Activated CD8-positive, alpha-beta memory T cell treated with anti-CD3 and anti-CD28 coated beads for 1 hour (primary cell): ENCODE measurements around the gene ARHGAP6.

Experiments
- DNase-seq, 2 donors: peaks; one replicate each; pipeline ENCODE4 v3.0.0-alpha.2; 2020; ENCODE audit warnings: low read depth in 1 of 2; ENCODE audit errors: extremely low read depth in 1 of 2

ARHGAP6 gene

GRCh38 chrX:11329021-11329420 is 336.7 kb downstream of the ARHGAP6 start:
- no peak for DNase-seq

DNA sequence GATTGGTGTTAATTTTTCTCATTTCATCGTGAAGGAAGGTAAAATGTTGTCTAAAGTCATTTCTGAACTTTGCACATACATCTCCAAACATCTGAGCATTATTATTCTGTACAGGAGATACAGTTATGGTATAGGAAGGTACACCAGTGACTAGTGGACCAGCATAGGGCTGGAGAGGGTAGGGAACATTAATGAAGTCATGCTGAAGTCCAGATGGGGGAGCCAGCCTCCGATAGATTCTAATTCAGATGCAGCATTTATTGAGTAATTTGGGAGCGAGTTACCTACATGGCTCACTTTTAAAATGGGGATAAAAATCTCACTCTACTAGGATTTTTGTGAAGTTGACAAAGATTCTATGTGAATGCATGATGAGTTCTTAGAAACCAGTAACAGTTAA is 337.6 kb downstream of the ARHGAP6 start:
- no peak for DNase-seq

DNA sequence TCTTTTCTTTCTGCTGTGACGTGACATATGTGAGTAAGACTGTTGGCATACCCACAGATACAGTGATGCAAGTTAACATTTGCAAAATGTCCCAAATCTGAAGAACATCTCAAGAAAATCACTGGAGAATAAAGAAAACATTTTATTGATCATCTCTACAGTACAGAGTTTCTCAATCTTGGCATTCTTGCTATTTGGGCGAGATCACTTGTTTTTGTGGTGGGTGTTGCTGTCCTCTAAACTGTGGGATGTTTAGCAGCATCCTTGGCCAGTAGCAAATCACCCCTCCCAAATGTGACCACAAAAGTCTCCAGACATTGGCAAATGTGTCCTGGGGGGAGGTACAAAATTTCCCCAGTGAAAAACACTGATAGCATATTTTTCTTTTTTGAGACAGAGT is 343.7 kb downstream of the ARHGAP6 start:
- DNase-seq, result no peak

- no peak for DNase-seq
Measured at GRCh38 chrX:11319806-11320520, 345.8 kb downstream of the ARHGAP6 start.

DNA sequence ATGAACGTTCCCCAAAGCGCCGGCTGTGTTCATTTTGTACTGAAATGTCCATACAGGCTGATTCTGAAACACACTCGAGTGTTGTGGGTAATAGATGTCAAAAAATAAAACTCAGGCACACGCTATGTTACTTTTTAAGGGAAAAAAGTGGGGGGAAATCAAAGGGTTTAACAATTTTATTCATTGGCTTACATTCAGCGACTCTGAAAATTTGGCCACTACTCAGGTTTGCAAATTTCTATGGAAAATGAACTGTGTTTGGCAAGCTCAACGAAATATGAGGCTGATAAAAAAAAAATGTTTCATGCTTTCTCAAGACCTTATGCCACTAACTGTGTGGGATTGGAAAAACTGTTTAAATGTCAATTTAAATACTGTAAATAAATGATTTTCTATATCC is 354.0 kb downstream of the ARHGAP6 start:
- DNase-seq, result no peak

GRCh38 chrX:11309220-11309619 is 356.5 kb downstream of the ARHGAP6 start:
- DNase-seq, result no peak

DNA sequence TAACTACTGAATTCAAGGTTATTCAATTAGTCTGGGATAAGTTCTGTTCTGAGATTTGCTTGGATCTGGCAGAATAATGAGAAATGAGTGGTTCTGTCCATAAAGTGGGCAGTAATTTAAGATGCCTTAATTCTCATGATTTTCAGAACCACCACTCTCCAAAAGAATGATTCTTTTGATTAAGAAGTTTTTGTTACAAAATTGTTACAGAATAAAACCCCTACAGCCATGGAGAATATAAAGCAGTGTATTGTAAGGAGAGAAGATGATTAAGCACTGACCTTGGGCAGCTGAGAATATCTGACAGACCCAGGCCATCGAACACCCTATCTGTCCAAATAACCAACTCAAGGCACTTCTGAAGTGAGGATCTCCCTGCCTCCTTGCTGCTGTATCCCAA is 360.1 kb downstream of the ARHGAP6 start:
- DNase-seq, result no peak

- DNase-seq, result no peak
Measured at GRCh38 chrX:11304829-11305228, 360.9 kb downstream of the ARHGAP6 start.

DNA sequence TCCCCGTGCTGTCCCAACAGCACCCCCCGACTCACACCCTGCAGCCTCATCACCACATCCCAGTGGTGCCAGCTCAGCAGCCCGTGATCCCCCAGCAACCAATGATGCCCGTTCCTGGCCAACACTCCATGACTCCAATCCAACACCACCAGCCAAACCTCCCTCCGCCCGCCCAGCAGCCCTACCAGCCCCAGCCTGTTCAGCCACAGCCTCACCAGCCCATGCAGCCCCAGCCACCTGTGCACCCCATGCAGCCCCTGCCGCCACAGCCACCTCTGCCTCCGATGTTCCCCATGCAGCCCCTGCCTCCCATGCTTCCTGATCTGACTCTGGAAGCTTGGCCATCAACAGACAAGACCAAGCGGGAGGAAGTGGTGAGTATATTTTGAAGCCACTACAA is 367.1 kb downstream of the ARHGAP6 start:
- no peak for DNase-seq

DNA sequence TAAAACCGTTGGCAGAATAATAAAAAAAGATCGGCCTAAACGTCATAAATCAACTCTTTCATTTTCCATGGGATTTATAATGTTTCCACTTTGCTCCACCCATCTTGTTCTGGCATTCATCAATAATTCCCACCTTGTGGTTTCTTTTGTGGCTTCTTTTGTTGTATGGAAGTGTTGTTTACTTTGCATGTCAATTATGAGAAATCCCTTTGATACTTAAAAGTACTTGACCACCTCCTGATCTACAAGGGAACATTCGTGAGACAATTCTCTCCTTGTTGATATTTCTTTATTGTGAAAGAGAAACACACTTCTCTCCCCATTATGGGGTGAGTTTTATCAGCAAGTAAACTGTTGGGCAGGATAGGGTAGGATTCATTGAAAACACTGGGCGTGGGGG is 369.7 kb downstream of the ARHGAP6 start:
- DNase-seq, result no peak

GRCh38 chrX:11293113-11293512 is 372.6 kb downstream of the ARHGAP6 start, which contains the start of gene AMELX:
Gene AMELX, plus strand, starts transcription at chrX:11293413. Its CDS starts 1,376 bp downstream, at chrX:11294789.
- DNase-seq, result no peak

DNA sequence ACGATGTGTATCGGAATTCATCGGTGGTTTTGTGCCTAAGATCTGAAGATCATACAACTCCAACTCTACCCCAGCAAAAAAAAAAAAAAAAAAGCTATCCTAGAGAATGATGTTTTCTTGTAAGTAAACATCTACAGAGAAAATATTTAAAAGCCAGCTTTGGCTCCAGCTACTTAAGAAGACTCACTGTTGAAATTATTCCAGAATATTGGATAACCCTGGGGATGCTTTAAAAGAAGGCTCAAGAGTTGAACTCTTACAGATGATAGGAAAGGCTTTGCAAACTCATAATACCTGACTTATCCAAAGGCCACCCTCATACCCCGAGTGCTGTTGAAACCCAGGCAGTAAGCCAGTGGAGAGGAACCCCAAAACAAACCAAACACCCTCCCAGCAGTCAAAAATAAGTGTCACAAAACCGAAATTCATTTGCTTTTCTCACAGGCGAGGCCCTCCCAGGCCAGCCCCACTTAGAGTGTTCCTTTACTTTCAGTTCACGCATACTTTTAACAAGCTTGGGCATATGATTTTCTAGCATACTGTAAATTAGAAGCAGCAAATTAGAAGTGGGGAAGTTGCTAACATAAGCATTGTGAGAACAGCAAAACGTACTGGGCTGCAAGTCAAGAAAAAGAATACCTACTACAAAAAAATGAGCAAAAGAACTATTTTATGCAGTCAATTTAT is 375.2 kb downstream of the ARHGAP6 start:
- no peak for DNase-seq

DNA sequence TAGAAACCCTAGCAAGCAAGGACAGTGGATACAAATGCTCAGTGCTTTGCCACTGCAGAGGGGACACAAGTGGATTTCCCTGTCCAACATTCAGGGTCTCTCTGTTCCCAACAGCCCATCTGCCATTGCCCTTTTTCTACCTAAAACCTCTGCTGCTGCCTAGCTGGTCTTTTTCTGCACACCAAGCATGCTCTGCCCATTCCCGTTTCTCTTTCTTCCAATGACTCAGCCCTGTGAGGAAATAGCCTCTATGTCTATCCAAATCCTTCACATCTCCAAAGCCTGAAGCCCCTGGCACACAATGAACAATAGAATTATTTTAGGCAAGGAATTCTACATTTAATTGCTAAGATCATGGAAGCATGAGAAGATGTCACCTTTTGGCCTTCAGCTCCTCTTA is 378.2 kb downstream of the ARHGAP6 start:
- DNase-seq, result no peak

DNA sequence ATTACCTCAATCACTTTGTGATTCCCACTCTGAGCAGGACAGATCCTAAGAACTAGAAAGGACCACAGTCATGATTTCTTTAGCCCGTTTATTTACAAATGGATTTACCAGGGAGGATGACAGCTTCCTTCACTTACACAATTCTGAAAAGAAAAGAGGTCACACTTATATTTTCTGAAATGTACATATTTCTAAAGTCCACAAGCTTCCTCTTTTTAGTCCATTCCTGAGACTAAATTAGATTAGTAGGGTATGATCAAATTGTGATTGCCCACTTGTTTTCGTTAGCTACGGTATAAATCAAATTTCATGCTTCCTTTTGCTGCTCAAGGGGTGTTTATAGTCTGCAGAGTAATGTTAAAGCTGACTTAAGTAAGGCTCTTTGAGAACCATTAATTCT is 380.1 kb downstream of the ARHGAP6 start:
- no peak for DNase-seq

DNA sequence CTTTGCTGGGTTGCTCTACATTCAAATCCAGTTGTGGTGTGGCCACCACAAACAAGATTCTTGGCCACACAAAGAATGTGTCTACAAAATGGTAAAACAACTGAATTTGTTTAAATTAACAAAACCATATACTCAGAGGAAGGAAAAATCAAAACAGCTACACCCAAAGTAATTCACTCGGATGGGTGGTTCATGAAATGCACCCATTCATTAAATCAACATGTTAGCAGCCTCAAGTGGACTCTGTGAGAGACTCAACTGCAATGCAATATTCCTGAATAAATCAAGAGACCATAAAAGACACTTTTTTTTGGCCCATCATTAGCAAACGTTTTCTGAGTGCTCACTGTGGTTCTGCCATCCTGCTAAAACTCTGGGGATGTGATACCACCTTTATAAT is 383.7 kb downstream of the ARHGAP6 start:
- no peak for DNase-seq

- DNase-seq, result no peak
Measured at GRCh38 chrX:11273544-11273943, 392.2 kb downstream of the ARHGAP6 start.

GRCh38 chrX:11272863-11273262 is 392.9 kb downstream of the ARHGAP6 start:
- no peak for DNase-seq

DNA sequence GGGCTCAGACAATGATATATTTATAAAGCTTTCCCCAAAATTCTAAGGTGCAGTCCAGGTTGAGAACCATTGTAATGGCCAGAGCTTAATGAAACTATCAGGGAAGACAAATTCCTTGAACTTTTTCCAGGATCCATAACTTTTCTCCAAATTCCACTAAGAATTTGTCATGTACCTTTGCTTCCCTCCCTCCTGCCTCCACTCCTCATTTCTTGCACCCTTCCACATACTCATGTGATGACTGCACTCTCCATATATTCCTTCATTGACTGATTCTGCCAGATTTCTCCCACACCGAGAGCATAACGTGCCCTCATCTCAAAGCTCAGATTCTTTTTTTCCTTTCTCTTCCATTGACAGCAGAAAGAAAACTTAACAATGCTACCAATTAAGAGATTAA is 393.4 kb downstream of the ARHGAP6 start:
- DNase-seq, result no peak

DNA sequence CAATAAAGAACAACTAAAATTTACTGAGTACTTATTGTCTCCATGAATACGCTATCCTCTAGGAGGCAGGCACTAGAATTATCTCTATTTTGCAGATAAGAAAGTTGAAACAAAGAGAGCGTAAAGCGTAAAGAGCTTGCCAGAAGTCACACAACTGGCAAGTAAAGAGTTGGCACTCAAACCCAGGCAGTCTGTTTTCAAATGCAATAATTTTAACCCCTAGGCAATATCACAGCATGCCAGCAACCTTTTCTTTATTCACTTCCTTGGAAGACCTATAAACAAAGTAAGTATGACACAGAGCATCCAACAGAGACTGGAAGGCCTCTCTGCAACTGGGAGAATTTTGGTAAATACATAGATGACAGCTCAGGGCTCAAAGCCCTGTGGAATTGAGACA is 395.7 kb downstream of the ARHGAP6 start:
- DNase-seq, result no peak

GRCh38 chrX:11269006-11269405 is 396.7 kb downstream of the ARHGAP6 start:
- DNase-seq, result no peak

- DNase-seq, result no peak
Measured at GRCh38 chrX:11267425-11267824, 398.3 kb downstream of the ARHGAP6 start.

DNA sequence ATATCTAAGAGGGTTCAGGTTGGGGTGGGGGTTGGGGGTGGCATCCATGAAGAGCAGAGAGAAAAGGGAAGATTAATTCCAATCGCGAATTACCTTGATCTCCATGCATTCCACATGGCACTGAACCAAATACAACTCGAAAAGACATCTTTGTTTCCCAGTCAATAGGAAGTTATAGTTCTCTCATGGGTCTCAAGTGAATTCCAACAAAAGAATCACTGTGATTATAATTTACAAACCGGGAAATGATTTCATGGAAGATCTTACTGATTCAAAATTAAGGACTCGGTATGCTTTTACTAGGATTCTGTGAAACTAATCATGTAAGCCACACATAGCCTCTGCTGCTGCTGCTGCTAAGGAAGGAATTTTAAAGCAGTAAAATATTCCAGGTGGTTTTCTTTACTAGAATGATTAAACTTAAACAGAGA is 399.1 kb downstream of the ARHGAP6 start:
- no peak for DNase-seq

DNA sequence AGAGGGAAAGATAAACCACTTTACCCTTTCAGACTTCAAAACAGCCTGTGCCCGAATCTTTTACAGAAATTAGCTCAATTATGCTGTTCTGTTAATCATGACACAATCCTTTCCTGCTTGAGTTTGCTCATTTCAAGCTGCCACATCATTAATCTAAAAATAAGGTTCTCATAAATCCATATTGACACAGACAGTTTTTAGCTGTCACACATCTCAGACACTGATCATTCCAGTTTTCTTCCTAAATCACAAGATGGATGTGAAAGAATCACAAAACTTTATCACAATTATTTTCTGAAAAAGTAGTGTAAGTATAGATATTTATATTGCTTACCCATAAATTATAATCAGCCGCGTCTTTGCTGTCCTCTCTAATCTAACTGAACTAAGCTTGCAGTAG is 400.4 kb downstream of the ARHGAP6 start:
- no peak for DNase-seq
